Nephron progenitor cell (in vitro differentiated cells): Measurements from ENCODE around the gene SHISA9.

Experiments used
- DNase-seq: peaks from one replicate; pipeline ENCODE4 v3.0.0; 2021
- H3K27ac Mint-ChIP-seq: 2 replicates; pipeline ENCODE4 v1.8.0; 2021; ENCODE audit warnings: mild to moderate bottlenecking, moderate library complexity, mixed read lengths
- H3K27me3 Mint-ChIP-seq: 2 replicates; pipeline ENCODE4 v1.8.0; 2021; ENCODE audit warnings: mild to moderate bottlenecking, low read depth, mixed read lengths; ENCODE audit not compliant: poor library complexity
- H3K36me3 Mint-ChIP-seq: 2 replicates; pipeline ENCODE4 v1.8.0; 2021; ENCODE audit warnings: low read depth, mixed read lengths
- H3K4me1 Mint-ChIP-seq: 2 replicates; pipeline ENCODE4 v1.8.0; 2021; ENCODE audit warnings: mixed read lengths
- H3K4me3 Mint-ChIP-seq: 2 replicates; pipeline ENCODE4 v1.8.0; 2021; ENCODE audit warnings: mild to moderate bottlenecking, moderate library complexity, mixed read lengths
- H3K9me3 Mint-ChIP-seq: 2 replicates; pipeline ENCODE4 v1.8.0; 2021; ENCODE audit warnings: mild to moderate bottlenecking, moderate library complexity, mixed read lengths
- CTCF ChIP-seq: fragments of 200-600 bp; sonication (generic); IDR thresholded peaks from 2 replicates; pipeline ENCODE4 v1.5.0; 2021; ENCODE audit warnings: antibody characterized with exemption

SHISA9 gene

DNA sequence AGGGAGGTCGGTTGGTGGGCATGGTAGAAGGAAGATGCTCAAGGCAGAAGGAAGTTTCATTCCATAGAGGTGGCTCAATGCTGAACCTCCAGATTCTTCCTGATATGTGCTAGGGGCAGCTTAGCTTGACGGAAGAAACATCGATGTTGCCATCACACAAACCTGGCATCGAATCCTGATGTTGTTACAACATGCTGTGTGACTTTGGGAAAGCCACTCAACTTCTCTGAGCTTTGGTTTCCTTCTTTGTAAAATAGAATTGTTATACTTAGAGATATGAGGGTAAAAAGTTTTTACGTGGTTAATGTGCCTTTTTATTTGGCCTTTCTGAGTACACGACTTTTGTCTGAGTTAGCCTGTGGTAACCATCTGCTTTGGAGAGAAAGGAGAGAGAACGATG, 287.9 kb downstream of the SHISA9 start:
- no peak overlapping the region for H3K4me3 Mint-ChIP-seq
- peaks cover 5% of the 10 kb centered on the region for H3K9me3 Mint-ChIP-seq

GRCh38 chr16:13193721-13194120, 292.3 kb downstream of the SHISA9 start:
- H3K4me3 Mint-ChIP-seq: no peak overlapping the region
- H3K4me1 Mint-ChIP-seq: no peaks in the 10 kb centered on the region
- TF ChIP-seq CTCF: no peak
- peaks cover 5% of the 10 kb centered on the region for H3K27me3 Mint-ChIP-seq
- no peaks in the 10 kb centered on the region for H3K36me3 Mint-ChIP-seq
- H3K9me3 Mint-ChIP-seq: peaks cover 4% of the 10 kb centered on the region
- no peak overlapping the region for H3K27ac Mint-ChIP-seq
- no peak for DNase-seq

More for the DNA sequence above, 287.9 kb downstream of the SHISA9 start:
- DNase-seq: no peak
- TF ChIP-seq CTCF: no peak
- H3K36me3 Mint-ChIP-seq: no peaks in the 10 kb centered on the region
- H3K27ac Mint-ChIP-seq: no peak overlapping the region
- H3K27me3 Mint-ChIP-seq: peaks cover 6% of the 10 kb centered on the region
- H3K4me1 Mint-ChIP-seq: peaks cover 5% of the 10 kb centered on the region

- Mint-ChIP-seq H3K9me3 (peaks cover 4% of the 10 kb centered on the region), H3K36me3 (no peaks in the 10 kb centered on the region), H3K4me3 (no peak overlapping the region), H3K27ac (no peak overlapping the region), H3K27me3 (peaks cover 3% of the 10 kb centered on the region), H3K4me1 (no peaks in the 10 kb centered on the region)
- TF ChIP-seq CTCF: no peak
- DNase-seq: no peak
Measured at GRCh38 chr16:13194766-13195165, 293.4 kb downstream of the SHISA9 start.

GRCh38 chr16:13203725-13204124, 302.3 kb downstream of the SHISA9 start:
- peaks cover 5% of the 10 kb centered on the region for H3K27me3 Mint-ChIP-seq
- no peak for DNase-seq
- no peak for TF ChIP-seq CTCF
- no peaks in the 10 kb centered on the region for H3K9me3 Mint-ChIP-seq
- H3K36me3 Mint-ChIP-seq: no peaks in the 10 kb centered on the region
- no peak overlapping the region for H3K27ac Mint-ChIP-seq
- no peaks in the 10 kb centered on the region for H3K4me1 Mint-ChIP-seq
- no peak overlapping the region for H3K4me3 Mint-ChIP-seq

- Mint-ChIP-seq H3K9me3 (no peaks in the 10 kb centered on the region), H3K27ac (no peak overlapping the region), H3K4me1 (no peaks in the 10 kb centered on the region), H3K36me3 (no peaks in the 10 kb centered on the region), H3K4me3 (no peak overlapping the region), H3K27me3 (peaks cover 5% of the 10 kb centered on the region)
- no peak for TF ChIP-seq CTCF
- no peak for DNase-seq
Measured at GRCh38 chr16:13205352-13205751, 304.0 kb downstream of the SHISA9 start.

DNA sequence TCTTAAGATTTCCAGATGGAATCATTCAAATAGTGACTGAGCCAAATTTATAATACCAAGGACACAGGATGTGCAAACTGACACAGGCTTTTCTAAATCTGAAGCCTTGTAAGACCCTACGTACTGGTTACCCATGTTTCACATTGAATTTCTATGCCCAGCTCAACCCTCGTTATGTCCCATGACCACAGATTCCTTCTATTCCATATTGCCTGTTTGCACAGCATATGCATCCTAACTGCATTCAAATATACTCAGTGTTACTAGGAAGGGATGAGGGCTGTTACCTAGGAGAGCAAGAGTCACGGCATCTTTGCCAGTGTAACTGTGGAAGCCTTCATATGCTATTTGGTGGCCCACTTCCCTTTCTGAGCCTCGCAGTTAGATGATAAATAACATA, 305.2 kb downstream of the SHISA9 start:
- no peak overlapping the region for H3K4me3 Mint-ChIP-seq

More for the DNA sequence above, 305.2 kb downstream of the SHISA9 start:
- TF ChIP-seq CTCF: no peak
- peaks cover 5% of the 10 kb centered on the region for H3K27me3 Mint-ChIP-seq
- no peak for DNase-seq
- H3K27ac Mint-ChIP-seq: no peak overlapping the region
- no peaks in the 10 kb centered on the region for H3K36me3 Mint-ChIP-seq
- no peaks in the 10 kb centered on the region for H3K9me3 Mint-ChIP-seq
- H3K4me1 Mint-ChIP-seq: no peaks in the 10 kb centered on the region
